ENCODE data around the gene ERAL1. TPM values are rescaled to one million over a fixed set of nuclear protein-coding genes. Genes with fewer than 3 reads are reported as not detected.

ERAL1 gene
- total and polyA plus RNA-seq, 2 of the 4 experiments (the other 2 are of a cell fraction) = 34.1 to 62.3 TPM

DNA sequence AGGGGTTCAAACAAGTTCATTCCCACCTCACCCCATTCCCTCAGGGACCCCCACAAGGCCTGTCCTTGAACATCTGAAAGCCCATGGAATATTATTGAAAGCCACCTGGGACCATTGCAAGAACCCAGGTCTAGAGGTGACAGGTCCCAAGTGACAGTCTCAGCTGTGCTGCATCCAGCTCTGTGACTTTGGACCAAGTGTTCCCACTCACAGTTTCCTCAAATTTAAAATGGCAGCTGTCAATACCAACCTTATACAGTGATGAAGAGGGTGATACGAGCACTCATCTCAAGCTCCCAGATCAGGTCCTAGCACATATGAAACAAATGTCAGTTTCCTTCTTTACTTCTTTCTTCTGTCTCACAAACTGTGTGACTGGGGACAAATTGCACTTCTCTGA lies 9.1 kb downstream of the ERAL1 start:
- H3K9me1 ChIP-seq (ENCODE audit: insufficient read depth, low read length) = no peaks in the 10 kb centered on the region
- H3K27me3 ChIP-seq (ENCODE audit: control insufficient read depth, insufficient read depth, low read length) = 0 out of 2 replicates have a peak, but pooled peaks cover 2% of the 10 kb centered on the region
- no peak overlapping the region for H3K4me2 ChIP-seq (ENCODE audit: low read depth, low read length)
- POLR2A ChIA-PET (ENCODE audit: unreplicated experiment) = no interaction called here
- BruUV-seq (replicated peaks) = no TSS peak
- no peak overlapping the region for H3K23ac ChIP-seq (ENCODE audit: low read depth, low read length)
- in situ Hi-C loops (cut with MboI; ENCODE audit: low sequenced_read_pairs) = no loop called here
- no peak overlapping the region for H2BK120ac ChIP-seq (ENCODE audit: low read depth, low read length)
- intact Hi-C loops (cut with micrococcal nuclease) = no loop called here
- H3K4ac ChIP-seq (ENCODE audit: low read depth, low read length) = no peak overlapping the region
- no peaks in the 10 kb centered on the region for H3K79me1 ChIP-seq (ENCODE audit: low read depth in 1 of 2, low read length in 2 of 2)
- H4K20me1 ChIP-seq (ENCODE audit: insufficient read depth, low read length) = no peaks in the 10 kb centered on the region
- CTCF ChIA-PET = no interaction called here
- no peak overlapping the region for H3K4me3 ChIP-seq (ENCODE audit: insufficient read depth, low read depth, low read length)
- no peak overlapping the region for H3K18ac ChIP-seq (ENCODE audit: low read depth, low read length)
- no peak overlapping the region for H3K56ac ChIP-seq (ENCODE audit: extremely low read depth, insufficient read depth, low read length)
- H2BK20ac ChIP-seq (ENCODE audit: low read depth, low read length) = no peak overlapping the region
- no peak overlapping the region for H2AK9ac ChIP-seq (replicated peaks; ENCODE audit: low read depth, low read length, poor library complexity)
- DNase-seq (no peak), ATAC-seq (ENCODE audit: low read depth) (no peak)
- H3K27ac ChIP-seq (ENCODE audit: insufficient read depth, low read length) = no peak overlapping the region
- peaks cover 9% of the 10 kb centered on the region for H3K36me3 ChIP-seq (ENCODE audit: control insufficient read depth, insufficient read depth, low read length)
- H4K5ac ChIP-seq (ENCODE audit: low read depth, low read length) = no peak overlapping the region
- H3K9me3 ChIP-seq (ENCODE audit: control insufficient read depth, insufficient read depth, low read length) = no peaks in the 10 kb centered on the region
- TF ChIP-seq MXI1 (IDR thresholded peaks at IDR 0.05; ENCODE audit: borderline replicate concordance, low read depth, low read length) (no peak), RAD21 (IDR thresholded peaks at IDR 0.05; ENCODE audit: low read length) (no peak)
- TF ChIP-seq, protein P1, sequence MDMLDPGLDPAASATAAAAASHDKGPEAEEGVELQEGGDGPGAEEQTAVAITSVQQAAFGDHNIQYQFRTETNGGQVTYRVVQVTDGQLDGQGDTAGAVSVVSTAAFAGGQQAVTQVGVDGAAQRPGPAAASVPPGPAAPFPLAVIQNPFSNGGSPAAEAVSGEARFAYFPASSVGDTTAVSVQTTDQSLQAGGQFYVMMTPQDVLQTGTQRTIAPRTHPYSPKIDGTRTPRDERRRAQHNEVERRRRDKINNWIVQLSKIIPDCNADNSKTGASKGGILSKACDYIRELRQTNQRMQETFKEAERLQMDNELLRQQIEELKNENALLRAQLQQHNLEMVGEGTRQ (IDR thresholded peaks at IDR 0.05; ENCODE audit: low read depth, low read length) = no peak
- H3K9ac ChIP-seq (ENCODE audit: low read depth, low read length) = no peak overlapping the region
- H4K8ac ChIP-seq (ENCODE audit: low read depth in 2 of 2, low read length in 2 of 2) = no peak overlapping the region
- H2BK15ac ChIP-seq (ENCODE audit: low read depth, low read length) = no peak overlapping the region
- no peak overlapping the region for H2BK5ac ChIP-seq (ENCODE audit: low read depth, low read length, poor library complexity, severe bottlenecking)
- H3K4me1 ChIP-seq (ENCODE audit: control insufficient read depth, insufficient read depth, low read length) = no peaks in the 10 kb centered on the region
- dilution Hi-C loops (cut with HindIII; ENCODE audit: low sequenced_read_pairs, unreplicated experiment) = no loop called here
- H2AK5ac ChIP-seq (ENCODE audit: low read depth, low read length) = no peak overlapping the region
- no peak overlapping the region for H2AFZ ChIP-seq (replicated peaks; ENCODE audit: low read length, poor library complexity)
- no CpG with 5 or more reads among the region's 1 CpG for WGBS, 2 experiments (ENCODE audit: extremely low coverage in 2 of 2, insufficient read length in 1 of 2)
- H4K91ac ChIP-seq (ENCODE audit: insufficient read depth, low read depth, low read length) = no peak overlapping the region
- no peak overlapping the region for H3K14ac ChIP-seq (replicated peaks; ENCODE audit: low read depth, low read length)
